ENCODE results near the gene MAGIX. TPM values are rescaled to one million over a fixed set of nuclear protein-coding genes. Genes with fewer than 3 reads are reported as not detected.
A peak's percentile ranks its signal among the peaks of the same experiment; 100 is the strongest.
"Not testable (repeated sequence)": the region's sequence is repeated elsewhere in the genome, so short reads cannot be mapped to it uniquely, and the experiment has no call there.

MAGIX gene
- total and polyA plus RNA-seq, 2 experiments from 2014 or later: 3.2 to 6.8 TPM

DNA sequence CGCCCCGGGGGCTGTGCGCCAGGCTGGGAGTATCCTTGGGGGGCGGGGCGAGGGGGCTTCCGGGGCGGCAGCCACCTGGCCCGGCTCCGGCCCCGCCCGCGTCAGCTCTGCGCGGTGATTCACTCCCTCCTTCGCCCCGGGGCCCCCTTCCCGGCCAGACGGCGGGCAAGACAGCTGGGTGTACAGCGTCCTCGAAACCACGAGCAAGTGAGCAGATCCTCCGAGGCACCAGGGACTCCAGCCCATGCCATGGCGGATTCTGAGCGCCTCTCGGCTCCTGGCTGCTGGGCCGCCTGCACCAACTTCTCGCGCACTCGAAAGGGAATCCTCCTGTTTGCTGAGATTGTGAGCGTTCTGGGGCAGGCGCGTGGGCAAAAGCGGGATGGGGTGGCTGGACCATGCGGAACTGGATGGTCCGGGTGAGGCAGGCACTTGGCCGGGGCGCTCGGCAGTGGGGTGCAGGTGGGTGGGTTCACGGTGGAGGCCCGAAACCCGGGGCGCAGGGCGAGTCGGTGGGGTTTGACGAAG, 9.3 kb downstream of the MAGIX start, which contains the start of gene PLP2:
TSS of gene PLP2 (plus strand) at position 147 of the 528 bp plus-strand sequence. CDS start at position 250, 103 bp downstream.
- no peak within 1 kb of the TSS for H3K27ac ChIP-seq
- TF ChIP-seq, protein P1, sequence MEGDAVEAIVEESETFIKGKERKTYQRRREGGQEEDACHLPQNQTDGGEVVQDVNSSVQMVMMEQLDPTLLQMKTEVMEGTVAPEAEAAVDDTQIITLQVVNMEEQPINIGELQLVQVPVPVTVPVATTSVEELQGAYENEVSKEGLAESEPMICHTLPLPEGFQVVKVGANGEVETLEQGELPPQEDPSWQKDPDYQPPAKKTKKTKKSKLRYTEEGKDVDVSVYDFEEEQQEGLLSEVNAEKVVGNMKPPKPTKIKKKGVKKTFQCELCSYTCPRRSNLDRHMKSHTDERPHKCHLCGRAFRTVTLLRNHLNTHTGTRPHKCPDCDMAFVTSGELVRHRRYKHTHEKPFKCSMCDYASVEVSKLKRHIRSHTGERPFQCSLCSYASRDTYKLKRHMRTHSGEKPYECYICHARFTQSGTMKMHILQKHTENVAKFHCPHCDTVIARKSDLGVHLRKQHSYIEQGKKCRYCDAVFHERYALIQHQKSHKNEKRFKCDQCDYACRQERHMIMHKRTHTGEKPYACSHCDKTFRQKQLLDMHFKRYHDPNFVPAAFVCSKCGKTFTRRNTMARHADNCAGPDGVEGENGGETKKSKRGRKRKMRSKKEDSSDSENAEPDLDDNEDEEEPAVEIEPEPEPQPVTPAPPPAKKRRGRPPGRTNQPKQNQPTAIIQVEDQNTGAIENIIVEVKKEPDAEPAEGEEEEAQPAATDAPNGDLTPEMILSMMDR (IDR thresholded peaks at IDR 0.05; ENCODE audit: low read depth, low read length): no peak
- peak; percentile 35 to 37 for DNase-seq (ENCODE audit: low read depth in 1 of 2, low spot score in 1 of 2)
- H3K36me3 ChIP-seq: no peaks in the 10 kb centered on the region
- no peaks in the 10 kb centered on the region for H3K27me3 ChIP-seq
- H3K9me3 ChIP-seq (ENCODE audit: low read depth): no peaks in the 10 kb centered on the region
- H3K4me3 ChIP-seq: peak within 1 kb of the TSS; percentile 34
- peaks cover 10% of the 10 kb centered on the region for H3K4me1 ChIP-seq (ENCODE audit: low read depth)

DNA sequence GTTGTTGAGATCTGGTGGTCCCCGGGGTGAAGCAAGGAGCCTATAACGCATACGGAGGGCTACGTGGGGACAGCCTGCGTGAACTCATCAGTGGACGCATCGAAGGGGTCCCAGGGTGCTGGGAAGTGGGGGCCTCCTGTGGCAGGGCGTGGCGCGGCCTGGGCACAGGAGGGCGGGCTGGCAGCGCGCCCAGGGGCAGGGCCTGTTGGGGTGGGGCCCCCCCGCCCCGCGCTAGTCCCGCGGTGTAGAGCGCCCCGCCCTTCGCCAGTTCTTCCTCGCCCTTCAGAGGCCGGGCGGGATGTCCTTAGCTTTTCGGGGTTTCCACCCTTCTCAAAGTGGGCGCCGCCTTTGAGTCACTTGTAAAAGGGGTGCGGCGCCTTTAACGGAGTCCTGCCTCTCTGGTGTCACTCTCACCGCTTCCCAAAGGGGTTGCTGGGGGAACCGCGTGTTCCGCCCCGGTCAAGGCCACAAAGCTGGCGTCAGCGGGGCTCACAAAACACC, 9.8 kb downstream of the MAGIX start:
- Histone ChIP-seq H3K4me1 (ENCODE audit: low read depth) (peaks cover 6% of the 10 kb centered on the region), H3K27ac (no peak overlapping the region), H3K36me3 (no peaks in the 10 kb centered on the region), H3K4me3 (peak overlapping the region; percentile 34), H3K27me3 (no peaks in the 10 kb centered on the region), H3K9me3 (ENCODE audit: low read depth) (no peaks in the 10 kb centered on the region)
- TF ChIP-seq, protein P1 (IDR thresholded peaks at IDR 0.05; ENCODE audit: low read depth, low read length): no peak
- DNase-seq (ENCODE audit: low read depth in 1 of 2, low spot score in 1 of 2): peak; percentile 19 to 35

DNA sequence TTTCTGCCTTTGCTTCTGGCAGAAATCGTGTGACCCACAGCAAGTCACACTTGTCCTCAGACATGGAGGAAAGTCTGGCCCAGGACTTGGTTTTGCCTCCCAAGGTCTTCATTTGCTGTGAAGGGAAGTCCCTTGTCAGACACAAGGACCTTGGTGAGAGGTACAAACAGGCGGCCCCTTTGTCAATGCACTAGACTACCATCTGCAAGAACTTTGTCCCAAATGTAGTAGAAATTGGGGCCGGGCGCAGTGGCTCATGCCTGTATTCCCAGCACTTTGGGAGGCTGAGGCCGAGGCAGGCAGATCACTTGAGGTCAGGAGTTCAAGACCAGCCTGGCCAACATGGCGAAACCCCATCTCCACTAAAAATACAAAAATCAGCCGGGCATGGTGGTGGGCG, 11.0 kb downstream of the MAGIX start:
- H3K27ac ChIP-seq; H3K4me1 ChIP-seq (ENCODE audit: low read depth); H3K4me3 ChIP-seq; H3K36me3 ChIP-seq; H3K27me3 ChIP-seq; H3K9me3 ChIP-seq (ENCODE audit: low read depth); DNase-seq (ENCODE audit: low read depth in 1 of 2, low spot score in 1 of 2): not testable (repeated sequence)

DNA sequence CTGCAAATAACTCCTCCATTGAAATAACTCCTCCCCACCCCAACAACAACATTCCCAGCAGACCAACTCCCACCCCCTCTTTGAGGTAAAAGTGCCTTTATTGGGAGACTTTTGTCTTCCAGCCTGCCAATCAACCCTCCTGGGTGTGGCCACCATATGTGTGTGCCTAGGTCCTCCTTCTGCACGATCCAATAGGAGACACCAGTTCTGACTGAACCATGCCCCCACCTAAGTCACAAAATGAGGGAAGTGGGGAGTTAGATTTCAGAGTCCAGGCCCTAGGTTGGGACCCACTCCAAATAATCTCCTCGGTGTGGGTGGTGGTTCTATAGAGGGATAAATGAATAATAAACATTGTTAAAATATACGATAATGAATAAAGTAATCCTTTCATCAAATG, 12.2 kb downstream of the MAGIX start:
- Histone ChIP-seq H3K4me1 (ENCODE audit: low read depth) (no peaks in the 10 kb centered on the region), H3K4me3 (no peak overlapping the region), H3K9me3 (ENCODE audit: low read depth) (no peaks in the 10 kb centered on the region), H3K36me3 (no peaks in the 10 kb centered on the region), H3K27ac (no peak overlapping the region), H3K27me3 (no peaks in the 10 kb centered on the region)
- no peak for DNase-seq (ENCODE audit: low read depth in 1 of 2, low spot score in 1 of 2)
- TF ChIP-seq, protein P1 (IDR thresholded peaks at IDR 0.05; ENCODE audit: low read depth, low read length): no peak

DNA sequence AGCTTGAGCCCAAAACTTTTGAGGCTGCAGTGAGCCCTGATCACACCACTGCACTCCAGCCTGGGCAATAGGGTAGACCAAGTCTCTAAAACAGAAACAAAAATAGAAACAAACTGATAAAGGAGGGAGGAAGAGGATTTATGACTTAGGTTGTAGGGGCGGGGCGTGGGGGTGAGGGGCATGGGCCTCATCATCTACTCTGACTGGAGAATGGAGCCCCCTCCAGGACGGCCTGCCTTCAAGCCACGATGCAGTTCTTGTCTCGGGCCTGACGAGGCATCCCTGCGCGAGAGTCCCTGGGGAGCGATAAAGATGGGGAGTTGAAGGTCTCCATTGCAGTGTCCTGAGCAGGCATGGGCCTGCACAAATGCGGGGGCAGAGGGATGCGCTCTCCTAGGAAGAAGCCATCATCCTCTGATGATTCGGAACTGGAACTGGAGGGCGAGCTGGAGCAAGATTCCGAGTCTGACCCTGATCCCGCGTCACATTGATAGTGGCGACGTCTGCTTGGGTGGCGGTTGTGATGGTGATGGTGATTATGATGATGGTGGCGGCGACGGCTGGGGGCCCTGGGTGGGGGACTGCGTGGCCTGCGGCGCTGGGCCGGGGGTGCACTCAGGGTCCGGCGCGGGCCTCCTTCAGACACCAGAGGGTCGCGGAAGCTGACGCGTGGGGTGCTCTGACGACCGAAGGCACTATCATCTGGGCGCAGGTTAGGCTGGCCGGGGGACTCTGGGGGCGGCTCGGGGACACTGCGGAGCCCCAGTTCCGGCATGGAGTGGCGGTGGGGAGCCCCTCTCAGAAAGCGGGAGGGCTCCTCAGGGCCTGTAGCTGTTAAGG, 13.1 kb downstream of the MAGIX start:
- no peak overlapping the region for H3K4me3 ChIP-seq
- no peaks in the 10 kb centered on the region for H3K9me3 ChIP-seq (ENCODE audit: low read depth)
- no peak for DNase-seq (ENCODE audit: low read depth in 1 of 2, low spot score in 1 of 2)
- TF ChIP-seq, protein P1 (IDR thresholded peaks at IDR 0.05; ENCODE audit: low read depth, low read length): no peak
- no peak overlapping the region for H3K27ac ChIP-seq
- H3K4me1 ChIP-seq (ENCODE audit: low read depth): no peaks in the 10 kb centered on the region
- H3K36me3 ChIP-seq: no peaks in the 10 kb centered on the region
- no peaks in the 10 kb centered on the region for H3K27me3 ChIP-seq
